CD4-positive, alpha-beta T cell treated with Interleukin-17A for 1 hour (primary cell): Measurements from ENCODE around the gene DTL.

ENCODE experiments used
- DNase-seq: peaks from one replicate; pipeline ENCODE4 v3.0.0-alpha.2; 2020

Gene DTL

GRCh38 chr1:212135166-212135565, 99.6 kb downstream of the DTL start:
- DNase-seq: no peak

- DNase-seq: no peak
These were observed 102.3 kb downstream of the DTL start for GRCh38 chr1:212137854-212138253.

DNA sequence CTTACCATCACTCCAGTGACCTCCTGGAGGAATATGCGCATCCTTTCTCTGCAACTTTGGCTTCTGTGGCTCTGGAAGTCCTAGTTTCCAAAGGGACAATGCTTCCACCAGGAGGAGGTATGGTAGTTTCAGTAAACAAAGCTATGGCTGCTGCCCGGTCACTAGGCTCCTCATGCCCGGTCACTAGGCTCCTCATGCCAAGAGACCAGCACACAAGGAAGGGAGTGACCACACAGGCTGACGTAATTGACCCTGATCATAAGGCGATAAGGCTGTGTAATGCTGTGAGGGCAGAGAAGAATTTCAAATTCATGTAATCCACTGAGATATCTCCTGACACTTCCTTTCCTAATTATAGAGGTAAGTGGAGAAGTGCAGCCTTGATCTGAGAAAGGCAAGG, 102.9 kb downstream of the DTL start:
- no peak for DNase-seq

DNA sequence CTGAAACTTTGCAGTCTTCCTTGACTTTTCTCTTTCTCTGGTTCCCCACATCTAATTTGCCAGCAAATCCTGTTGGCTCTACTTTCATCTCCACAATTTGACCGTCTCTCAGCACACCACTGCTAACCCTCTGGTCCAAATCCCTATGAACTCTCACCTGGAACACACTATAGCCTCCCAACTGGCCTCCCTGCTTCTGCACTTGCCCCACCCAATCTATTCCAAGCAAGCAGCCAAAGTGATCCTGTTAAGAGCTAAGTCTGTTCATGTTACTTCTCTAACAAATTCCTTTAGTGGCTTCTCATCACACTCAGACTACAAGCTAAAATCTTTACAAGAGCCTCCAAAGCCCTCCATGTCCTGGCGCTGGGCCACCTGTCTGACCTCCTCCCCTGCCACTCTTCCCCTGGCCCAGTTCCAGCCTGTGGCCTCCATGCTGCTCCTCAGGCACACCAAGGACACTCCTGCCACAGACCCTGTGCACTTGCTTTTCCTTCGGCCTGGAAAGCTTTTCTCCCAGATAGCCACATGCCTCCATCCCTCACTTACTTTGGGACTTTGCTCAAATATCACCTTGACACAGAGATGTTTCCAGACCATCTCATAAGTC, 104.1 kb downstream of the DTL start:
- no peak for DNase-seq

- no peak for DNase-seq
These were observed 105.9 kb downstream of the DTL start for GRCh38 chr1:212141404-212141803.

DNA sequence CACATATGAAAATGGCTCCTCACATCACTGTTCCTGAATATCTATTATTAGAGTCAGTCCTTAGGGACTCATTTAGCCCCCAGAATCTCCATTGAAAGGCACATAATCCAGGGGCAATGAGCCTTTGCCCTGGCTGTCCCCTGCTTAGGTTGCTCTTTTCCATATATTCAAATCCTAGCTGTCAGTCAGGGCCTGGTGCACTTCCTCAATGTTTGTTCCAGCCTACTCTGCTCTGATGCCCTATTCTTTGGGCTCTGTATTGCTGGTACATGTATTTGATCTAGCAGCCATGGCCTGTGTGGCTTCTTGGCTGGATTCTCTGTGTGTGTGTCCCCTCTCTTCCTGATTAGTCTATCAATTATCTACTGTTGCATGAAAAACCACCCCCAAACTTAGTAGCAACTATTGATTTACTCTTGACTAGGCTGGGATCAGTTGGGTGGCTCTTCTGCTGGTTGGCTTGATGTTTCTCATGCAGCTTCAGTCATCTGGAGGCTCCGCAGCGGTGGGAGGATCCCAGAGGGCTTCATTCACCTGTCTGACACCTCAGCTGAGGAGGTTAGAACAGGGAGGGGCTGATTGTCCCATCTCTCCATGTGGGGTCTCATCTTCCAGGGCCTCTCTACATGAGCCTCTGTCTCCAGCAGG, 107.5 kb downstream of the DTL start:
- DNase-seq: no peak

- no peak for DNase-seq
These were observed 112.1 kb downstream of the DTL start for GRCh38 chr1:212147581-212148033.

DNA sequence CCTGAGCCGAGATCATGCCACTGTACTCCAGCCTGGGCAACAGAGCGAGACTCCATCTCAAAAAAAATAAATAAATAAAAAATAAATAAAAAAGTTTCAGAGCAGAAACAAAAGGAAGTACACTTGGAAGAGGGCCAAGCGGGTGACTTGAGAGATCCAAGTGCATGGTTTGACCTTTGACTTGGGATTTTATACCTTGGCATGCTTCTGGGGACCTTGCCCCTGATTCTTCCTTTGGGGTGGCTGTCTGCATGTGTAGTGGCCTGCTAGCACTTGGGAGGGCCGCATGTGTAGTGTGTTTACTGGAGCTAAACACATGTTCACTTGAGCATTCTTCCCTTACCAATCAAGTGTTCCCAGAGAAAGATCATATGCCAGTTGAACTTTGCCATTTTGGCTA, 114.0 kb downstream of the DTL start:
- no peak for DNase-seq

DNA sequence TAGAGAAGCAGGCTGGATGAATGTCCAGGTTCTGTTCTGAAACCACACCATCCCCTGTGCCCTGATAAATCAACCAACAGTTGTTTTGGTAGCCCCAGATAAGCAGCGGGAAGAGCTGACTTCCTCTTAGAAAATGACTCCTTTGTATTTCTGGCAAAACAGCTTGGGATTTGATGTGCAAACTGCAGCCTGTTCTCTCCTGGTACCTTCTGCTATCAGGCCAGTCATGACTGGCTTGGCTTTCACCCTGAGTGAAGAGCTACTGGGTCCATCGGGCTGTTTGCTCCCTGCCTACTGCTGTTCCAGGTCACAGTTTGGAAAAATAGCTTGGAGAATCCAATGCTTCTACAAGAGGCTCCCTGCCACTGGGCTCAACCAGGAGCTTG, 116.8 kb downstream of the DTL start:
- no peak for DNase-seq

- no peak for DNase-seq
These were observed 117.3 kb downstream of the DTL start for GRCh38 chr1:212152869-212153268.

DNA sequence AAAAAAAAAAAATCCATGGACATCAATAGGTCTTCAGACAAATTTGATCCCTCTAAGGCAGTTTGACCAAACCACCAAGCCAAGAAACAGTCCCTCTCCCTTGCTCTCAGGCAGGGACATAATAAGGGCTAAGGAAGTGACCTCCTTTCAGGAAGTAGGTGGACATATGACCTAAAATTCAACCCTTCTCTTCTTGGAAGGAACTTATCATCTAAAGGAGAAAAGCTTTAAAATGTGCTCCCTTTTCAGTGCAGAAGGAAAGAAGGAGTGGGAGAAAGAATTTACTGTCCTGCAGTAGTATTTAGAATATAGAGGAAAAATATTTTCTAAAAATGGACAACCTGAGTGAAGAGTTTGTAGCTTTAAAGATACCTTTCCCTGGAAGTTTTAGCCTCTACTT, 118.1 kb downstream of the DTL start:
- DNase-seq: no peak
